ENCODE measurements around the gene LRRC10. TPM values are rescaled to one million over a fixed set of nuclear protein-coding genes. Genes with fewer than 3 reads are reported as not detected.

The LRRC10 gene
- total RNA-seq (2014; rRNA removed; shearing (Covaris generic)) (not detected in 2 replicates), polyA plus RNA-seq (2016; fragmentation: Nextera tagmentation; extraction: Ambion mirVana) (not detected in 2 replicates)

- Histone ChIP-seq H3K79me2 (ENCODE audit: insufficient read depth) (no peaks in the 10 kb centered on the region), H3K9me3 (ENCODE audit: low read depth) (no peaks in the 10 kb centered on the region), H3K9ac (no peak within 1 kb of the TSS), H2AFZ (no peak within 1 kb of the TSS), H3K9me2 (ENCODE audit: insufficient read depth) (no peaks in the 10 kb centered on the region), H3F3A (ENCODE audit: insufficient read depth) (peaks cover 6% of the 10 kb centered on the region; the same call in 1 of the 2 replicates), H3K27ac (no peak within 1 kb of the TSS), H4K20me1 (ENCODE audit: insufficient read depth) (no peaks in the 10 kb centered on the region), H3K27me3 (replicated peaks; ENCODE audit: insufficient read depth) (peaks cover 4% of the 10 kb centered on the region), H3K4me2 (ENCODE audit: unreplicated experiment) (no peak within 1 kb of the TSS), H3K36me3 (ENCODE audit: low read depth) (no peaks in the 10 kb centered on the region), H3K4me1 (ENCODE audit: insufficient read depth) (no peaks in the 10 kb centered on the region), H3K4me3 (no peak within 1 kb of the TSS)
- TF ChIP-seq EZH2 (IDR thresholded peaks at IDR 0.05; ENCODE audit: insufficient read depth, poor library complexity, severe bottlenecking) (no peak), EZH2phosphoT487 (IDR thresholded peaks at IDR 0.05; ENCODE audit: insufficient read depth, low read depth) (no peak)
- DNase-seq: no peak
- in situ Hi-C loops (cut with MboI): no loop called here
- 87 to 88% methylated on average over 11 of the region's 11 CpGs for WGBS, 2 experiments (ENCODE audit: low coverage in 1 of 2, low lambda C conversion rate in 2 of 2, missing lambda C conversion rate in 2 of 2)
Measured at GRCh38 chr12:69610729-69611128, at the start of gene LRRC10. LRRC10 (minus strand) TSS chr12:69610907; CDS start chr12:69610838, 69 bp downstream.

GRCh38 chr12:69660164-69660863 is 49.6 kb upstream of the LRRC10 start:
- Histone ChIP-seq H3K4me2 (ENCODE audit: unreplicated experiment) (no peak overlapping the region), H3K9me2 (ENCODE audit: insufficient read depth) (no peaks in the 10 kb centered on the region), H3K27me3 (replicated peaks; ENCODE audit: insufficient read depth) (no peaks in the 10 kb centered on the region), H3K4me1 (ENCODE audit: insufficient read depth) (peaks cover 14% of the 10 kb centered on the region), H3K9me3 (ENCODE audit: low read depth) (no peaks in the 10 kb centered on the region), H3F3A (ENCODE audit: insufficient read depth) (no peaks in the 10 kb centered on the region), H3K27ac (no peak overlapping the region), H3K9ac (no peak overlapping the region), H3K4me3 (no peak overlapping the region), H2AFZ (no peak overlapping the region), H3K79me2 (ENCODE audit: insufficient read depth) (no peaks in the 10 kb centered on the region), H3K36me3 (ENCODE audit: low read depth) (no peaks in the 10 kb centered on the region), H4K20me1 (ENCODE audit: insufficient read depth) (no peaks in the 10 kb centered on the region)
- DNase-seq: no peak
- TF ChIP-seq EZH2phosphoT487 (IDR thresholded peaks at IDR 0.05; ENCODE audit: insufficient read depth, low read depth): no peak
- TF ChIP-seq EZH2 (IDR thresholded peaks at IDR 0.05; ENCODE audit: insufficient read depth, poor library complexity, severe bottlenecking): no peak
- in situ Hi-C loops (cut with MboI): no loop called here
- 56 to 77% methylated on average over 1 of the region's 1 CpG for WGBS, 2 experiments (ENCODE audit: low coverage in 1 of 2, low lambda C conversion rate in 2 of 2, missing lambda C conversion rate in 2 of 2)

GRCh38 chr12:69658203-69658602 is 47.5 kb upstream of the LRRC10 start:
- no peak overlapping the region for H3K27ac ChIP-seq
- no peak overlapping the region for H3K9ac ChIP-seq
- H3K79me2 ChIP-seq (ENCODE audit: insufficient read depth): no peaks in the 10 kb centered on the region
- H3K9me3 ChIP-seq (ENCODE audit: low read depth): no peaks in the 10 kb centered on the region
- no peak overlapping the region for H2AFZ ChIP-seq
- H3K9me2 ChIP-seq (ENCODE audit: insufficient read depth): no peaks in the 10 kb centered on the region
- in situ Hi-C loops (cut with MboI): no loop called here
- TF ChIP-seq EZH2 (IDR thresholded peaks at IDR 0.05; ENCODE audit: insufficient read depth, poor library complexity, severe bottlenecking) (no peak), EZH2phosphoT487 (IDR thresholded peaks at IDR 0.05; ENCODE audit: insufficient read depth, low read depth) (no peak)
- no peaks in the 10 kb centered on the region for H3F3A ChIP-seq (ENCODE audit: insufficient read depth)
- no peaks in the 10 kb centered on the region for H3K27me3 ChIP-seq (replicated peaks; ENCODE audit: insufficient read depth)
- H3K4me2 ChIP-seq (ENCODE audit: unreplicated experiment): no peak overlapping the region
- H3K4me3 ChIP-seq: no peak overlapping the region
- whole genome bisulfite sequencing, 2 experiments (ENCODE audit: low coverage in 1 of 2, low lambda C conversion rate in 2 of 2, missing lambda C conversion rate in 2 of 2): 52 to 53% methylated on average over 2 of the region's 2 CpGs
- H3K4me1 ChIP-seq (ENCODE audit: insufficient read depth): peaks cover 20% of the 10 kb centered on the region
- no peaks in the 10 kb centered on the region for H3K36me3 ChIP-seq (ENCODE audit: low read depth)
- no peaks in the 10 kb centered on the region for H4K20me1 ChIP-seq (ENCODE audit: insufficient read depth)
- DNase-seq: no peak

GRCh38 chr12:69657376-69658137 is 46.9 kb upstream of the LRRC10 start:
- H3K79me2 ChIP-seq (ENCODE audit: insufficient read depth): no peaks in the 10 kb centered on the region
- H3K27ac ChIP-seq: no peak overlapping the region
- no peak for DNase-seq
- H3K9me2 ChIP-seq (ENCODE audit: insufficient read depth): no peaks in the 10 kb centered on the region
- no peaks in the 10 kb centered on the region for H3K9me3 ChIP-seq (ENCODE audit: low read depth)
- H2AFZ ChIP-seq: no peak overlapping the region
- H3K4me3 ChIP-seq: no peak overlapping the region
- H4K20me1 ChIP-seq (ENCODE audit: insufficient read depth): no peaks in the 10 kb centered on the region
- 81 to 87% methylated on average over 9 of the region's 9 CpGs for WGBS, 2 experiments (ENCODE audit: low coverage in 1 of 2, low lambda C conversion rate in 2 of 2, missing lambda C conversion rate in 2 of 2)
- TF ChIP-seq EZH2 (IDR thresholded peaks at IDR 0.05; ENCODE audit: insufficient read depth, poor library complexity, severe bottlenecking) (no peak), EZH2phosphoT487 (IDR thresholded peaks at IDR 0.05; ENCODE audit: insufficient read depth, low read depth) (no peak)
- in situ Hi-C loops (cut with MboI): no loop called here
- H3K4me2 ChIP-seq (ENCODE audit: unreplicated experiment): no peak overlapping the region
- no peaks in the 10 kb centered on the region for H3K36me3 ChIP-seq (ENCODE audit: low read depth)
- H3K9ac ChIP-seq: no peak overlapping the region
- peaks cover 20% of the 10 kb centered on the region for H3K4me1 ChIP-seq (ENCODE audit: insufficient read depth)
- H3K27me3 ChIP-seq (replicated peaks; ENCODE audit: insufficient read depth): no peaks in the 10 kb centered on the region
- H3F3A ChIP-seq (ENCODE audit: insufficient read depth): no peaks in the 10 kb centered on the region
